CD4-positive, alpha-beta T cell treated with Interleukin-2 at 100 ng/mL for 4 hours (primary cell): ENCODE results near the gene TMEM209.

Experiments
- DNase-seq: peaks from one replicate; pipeline ENCODE4 v3.0.0-alpha.2; 2020; ENCODE audit warnings: low spot score

TMEM209 gene

GRCh38 chr7:130143986-130144311 is 61.3 kb downstream of the TMEM209 start:
- no peak for DNase-seq

- no peak for DNase-seq
Measured at GRCh38 chr7:130143334-130143732, 61.9 kb downstream of the TMEM209 start.

- no peak for DNase-seq
Measured at GRCh38 chr7:130142654-130143333, 62.4 kb downstream of the TMEM209 start.

GRCh38 chr7:130141884-130142653 is 63.1 kb downstream of the TMEM209 start:
- DNase-seq: no peak

- peak; percentile 38 for DNase-seq
Measured at GRCh38 chr7:130141161-130141883, 63.9 kb downstream of the TMEM209 start.

GRCh38 chr7:130140551-130141160 is 64.5 kb downstream of the TMEM209 start:
- no peak for DNase-seq

- no peak for DNase-seq
Measured at GRCh38 chr7:130139193-130139960, 65.8 kb downstream of the TMEM209 start.

- DNase-seq: no peak
Measured at GRCh38 chr7:130137207-130137606, 68.0 kb downstream of the TMEM209 start.

GRCh38 chr7:130136579-130137167 is 68.5 kb downstream of the TMEM209 start:
- DNase-seq: no peak

GRCh38 chr7:130135208-130136205 is 69.7 kb downstream of the TMEM209 start:
- DNase-seq: no peak

- no peak for DNase-seq
Measured at GRCh38 chr7:130134726-130135125, 70.5 kb downstream of the TMEM209 start.

GRCh38 chr7:130134106-130134636 is 71.0 kb downstream of the TMEM209 start:
- DNase-seq: no peak

GRCh38 chr7:130133029-130133782 is 72.0 kb downstream of the TMEM209 start:
- no peak for DNase-seq

- DNase-seq: no peak
Measured at GRCh38 chr7:130131964-130132875, 73.0 kb downstream of the TMEM209 start.

- no peak for DNase-seq
Measured at GRCh38 chr7:130131191-130131834, 73.9 kb downstream of the TMEM209 start.

GRCh38 chr7:130129011-130129411 is 76.2 kb downstream of the TMEM209 start:
- DNase-seq: no peak

GRCh38 chr7:130127821-130128317 is 77.3 kb downstream of the TMEM209 start:
- no peak for DNase-seq
